ENCODE measurements around the gene CCDC169.
"Not testable (repeated sequence)": the region's sequence is repeated elsewhere in the genome, so short reads cannot be mapped to it uniquely, and the experiment has no call there.

Gene CCDC169

GRCh38 chr13:36297366-36298338, at the start of gene CCDC169:
Gene CCDC169, minus strand, starts transcription at chr13:36297814. Its CDS starts 95 bp downstream, at chr13:36297719.
- DNase-seq = peak; percentile 50 to 64

GRCh38 chr13:36346222-36347083, 48.8 kb upstream of the CCDC169 start, which contains the start of gene SPART:
Gene SPART, minus strand, starts transcription at chr13:36346394. Its CDS starts 10,564 bp downstream, at chr13:36335830.
- peak; percentile 84 to 89 for DNase-seq

GRCh38 chr13:36345438-36346221, 48.0 kb upstream of the CCDC169 start:
- DNase-seq = peak; percentile 23 to 40

GRCh38 chr13:36344886-36345437, 47.3 kb upstream of the CCDC169 start:
- no peak for DNase-seq

GRCh38 chr13:36344173-36344572, 46.6 kb upstream of the CCDC169 start:
- no peak for DNase-seq

- DNase-seq = no peak
Observed at GRCh38 chr13:36343766-36344165, 46.2 kb upstream of the CCDC169 start.

GRCh38 chr13:36342715-36343114, 45.1 kb upstream of the CCDC169 start:
- no peak for DNase-seq

GRCh38 chr13:36341718-36342117, 44.1 kb upstream of the CCDC169 start:
- no peak for DNase-seq

- no peak for DNase-seq
Observed at GRCh38 chr13:36339600-36340155, 42.1 kb upstream of the CCDC169 start.

- DNase-seq = no peak
Observed at GRCh38 chr13:36337938-36338641, 40.5 kb upstream of the CCDC169 start.

GRCh38 chr13:36332986-36333385, 35.4 kb upstream of the CCDC169 start:
- DNase-seq = no peak

- DNase-seq = not testable (repeated sequence)
Observed at GRCh38 chr13:36332255-36332654, 34.6 kb upstream of the CCDC169 start.

GRCh38 chr13:36331280-36331679, 33.7 kb upstream of the CCDC169 start:
- DNase-seq = no peak

GRCh38 chr13:36329361-36329760, 31.7 kb upstream of the CCDC169 start:
- DNase-seq = no peak

GRCh38 chr13:36328821-36329220, 31.2 kb upstream of the CCDC169 start:
- DNase-seq = no peak

- no peak for DNase-seq
Observed at GRCh38 chr13:36325912-36326311, 28.3 kb upstream of the CCDC169 start.

GRCh38 chr13:36324881-36325280, 27.3 kb upstream of the CCDC169 start:
- not testable (repeated sequence) for DNase-seq

- no peak for DNase-seq
Observed at GRCh38 chr13:36323951-36324566, 26.4 kb upstream of the CCDC169 start.

GRCh38 chr13:36323408-36323807, 25.8 kb upstream of the CCDC169 start:
- no peak for DNase-seq

GRCh38 chr13:36319793-36320192, 22.2 kb upstream of the CCDC169 start:
- DNase-seq = not testable (repeated sequence)
